Neural crest cell (in vitro differentiated cells): Measurements from ENCODE around the gene B9D2. TPM values are rescaled to one million over a fixed set of nuclear protein-coding genes. Genes with fewer than 3 reads are reported as not detected.
"Not testable (repeated sequence)": the region's sequence is repeated elsewhere in the genome, so short reads cannot be mapped to it uniquely, and the experiment has no call there.

ENCODE experiments used
- DNase-seq: peaks from one replicate; pipeline ENCODE4 v3.0.0; 2021; ENCODE audit warnings: low read depth, mixed read lengths, low spot score
- H3K27ac Mint-ChIP-seq: one replicate; pipeline ENCODE4 v1.8.0; 2021; ENCODE audit warnings: mild to moderate bottlenecking, mixed read lengths; ENCODE audit not compliant: unreplicated experiment
- H3K27me3 Mint-ChIP-seq: 2 replicates; pipeline ENCODE4 v1.8.0; 2021; ENCODE audit warnings: low read depth, mild to moderate bottlenecking, mixed read lengths
- H3K36me3 Mint-ChIP-seq: 2 replicates; pipeline ENCODE4 v1.8.0; 2021; ENCODE audit warnings: low read depth, mild to moderate bottlenecking, mixed read lengths
- H3K4me1 Mint-ChIP-seq: 2 replicates; pipeline ENCODE4 v1.8.0; 2021; ENCODE audit warnings: mixed read lengths
- H3K4me3 Mint-ChIP-seq: one replicate; pipeline ENCODE4 v1.8.0; 2021; ENCODE audit warnings: mild to moderate bottlenecking, mixed read lengths
- H3K9me3 Mint-ChIP-seq: 2 replicates; pipeline ENCODE4 v1.8.0; 2021; ENCODE audit warnings: mixed read lengths
- CTCF ChIP-seq: fragments of 200-600 bp; sonication (generic); conservative IDR thresholded peaks from 2 replicates; pipeline ENCODE4 v1.5.0; 2021; ENCODE audit warnings: antibody characterized with exemption, mild to moderate bottlenecking
- total RNA-seq: library from RNA; stranded (reverse); gene quantifications from 2 replicates; pipeline ENCODE4 v1.2.1, GENCODE V29; 2021

B9D2 gene
- total RNA-seq, 1 donor from 2014 or later = 13.8 TPM

GRCh38 chr19:41352609-41353465 lies 11.1 kb downstream of the B9D2 start:
- H3K9me3 Mint-ChIP-seq = no peaks in the 10 kb centered on the region
- peaks cover 57% of the 10 kb centered on the region for H3K27me3 Mint-ChIP-seq
- H3K4me1 Mint-ChIP-seq = peaks cover 30% of the 10 kb centered on the region
- peaks cover 3% of the 10 kb centered on the region for H3K36me3 Mint-ChIP-seq
- no peak overlapping the region for H3K27ac Mint-ChIP-seq
- peak overlapping the region; percentile 93 for H3K4me3 Mint-ChIP-seq
- peak; percentile 40 for DNase-seq
- no peak for TF ChIP-seq CTCF

- no peak for DNase-seq
- no peak for TF ChIP-seq CTCF
- H3K9me3 Mint-ChIP-seq = no peaks in the 10 kb centered on the region
- H3K4me1 Mint-ChIP-seq = peaks cover 30% of the 10 kb centered on the region
- H3K36me3 Mint-ChIP-seq = peaks cover 3% of the 10 kb centered on the region
- peak overlapping the region; percentile 83 for H3K4me3 Mint-ChIP-seq
- H3K27me3 Mint-ChIP-seq = peaks cover 57% of the 10 kb centered on the region
- H3K27ac Mint-ChIP-seq = no peak overlapping the region
Measured at GRCh38 chr19:41352279-41352608, 11.7 kb downstream of the B9D2 start.

GRCh38 chr19:41351339-41352245 lies 12.4 kb downstream of the B9D2 start:
- H3K4me1 Mint-ChIP-seq = peaks cover 30% of the 10 kb centered on the region
- H3K27me3 Mint-ChIP-seq = peaks cover 57% of the 10 kb centered on the region
- no peaks in the 10 kb centered on the region for H3K36me3 Mint-ChIP-seq
- H3K27ac Mint-ChIP-seq = no peak overlapping the region
- no peaks in the 10 kb centered on the region for H3K9me3 Mint-ChIP-seq
- no peak for TF ChIP-seq CTCF
- no peak for DNase-seq
- peak overlapping the region; percentile 83 for H3K4me3 Mint-ChIP-seq

DNA sequence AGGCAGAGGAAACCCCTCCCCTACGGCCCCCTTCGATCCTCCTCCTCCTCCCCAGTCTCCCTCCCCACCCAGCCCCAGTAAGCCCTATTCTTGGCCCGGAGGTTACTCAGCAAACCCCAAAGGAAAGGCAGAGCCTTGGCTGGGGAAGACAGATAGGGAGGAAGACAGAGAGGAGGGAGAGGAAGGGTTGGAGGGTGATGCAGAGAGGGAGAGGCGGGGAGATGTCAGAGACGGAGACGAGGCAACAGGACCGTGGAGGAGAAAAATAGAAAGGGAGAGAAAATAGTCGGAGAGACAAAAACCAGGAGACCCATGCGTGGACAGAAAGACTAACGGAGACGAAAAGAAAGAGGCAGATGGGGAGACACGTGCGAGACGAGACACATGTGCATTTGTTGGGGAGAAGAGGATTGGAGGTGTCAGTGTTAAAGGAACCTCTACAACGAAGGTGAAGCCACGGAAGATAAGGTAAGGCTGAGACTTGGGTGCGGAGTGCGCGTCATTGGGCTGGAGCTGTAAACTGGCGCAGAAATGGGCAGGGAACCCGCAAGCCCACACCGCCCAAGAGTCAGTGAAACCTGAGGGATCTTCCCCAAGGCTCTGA lies 13.1 kb downstream of the B9D2 start:
- DNase-seq = no peak
- no peak overlapping the region for H3K27ac Mint-ChIP-seq
- peak overlapping the region; percentile 61 for H3K4me3 Mint-ChIP-seq
- H3K36me3 Mint-ChIP-seq = no peaks in the 10 kb centered on the region
- peaks cover 57% of the 10 kb centered on the region for H3K27me3 Mint-ChIP-seq
- H3K4me1 Mint-ChIP-seq = peaks cover 30% of the 10 kb centered on the region
- no peaks in the 10 kb centered on the region for H3K9me3 Mint-ChIP-seq
- TF ChIP-seq CTCF = no peak

GRCh38 chr19:41346916-41347315 lies 17.0 kb downstream of the B9D2 start:
- Mint-ChIP-seq H3K4me1 (peaks cover 10% of the 10 kb centered on the region), H3K27me3 (peaks cover 30% of the 10 kb centered on the region)
- not testable (repeated sequence) for H3K9me3 Mint-ChIP-seq, H3K4me3 Mint-ChIP-seq, DNase-seq, H3K27ac Mint-ChIP-seq, H3K36me3 Mint-ChIP-seq
